Ureter (tissue), 1 donor: ENCODE results near the gene RILP. TPM values are rescaled to one million over a fixed set of nuclear protein-coding genes. Genes with fewer than 3 reads are reported as not detected.

Experiments used
- DNase-seq: peaks from one replicate; pipeline ENCODE4 v3.0.0-alpha.2; 2020; ENCODE audit warnings: low spot score
- total RNA-seq: library from RNA; stranded (reverse); gene quantifications from one replicate; pipeline ENCODE4 v1.2.4, GENCODE V29; 2023
- donor health status: DM: yes; HTN: yes; CAD: no.

The RILP gene
- total RNA-seq, 1 donor from 2014 or later = 22.5 TPM

GRCh38 chr17:1629504-1630310 is 20.0 kb downstream of the RILP start:
- peak; percentile 80 for DNase-seq

DNA sequence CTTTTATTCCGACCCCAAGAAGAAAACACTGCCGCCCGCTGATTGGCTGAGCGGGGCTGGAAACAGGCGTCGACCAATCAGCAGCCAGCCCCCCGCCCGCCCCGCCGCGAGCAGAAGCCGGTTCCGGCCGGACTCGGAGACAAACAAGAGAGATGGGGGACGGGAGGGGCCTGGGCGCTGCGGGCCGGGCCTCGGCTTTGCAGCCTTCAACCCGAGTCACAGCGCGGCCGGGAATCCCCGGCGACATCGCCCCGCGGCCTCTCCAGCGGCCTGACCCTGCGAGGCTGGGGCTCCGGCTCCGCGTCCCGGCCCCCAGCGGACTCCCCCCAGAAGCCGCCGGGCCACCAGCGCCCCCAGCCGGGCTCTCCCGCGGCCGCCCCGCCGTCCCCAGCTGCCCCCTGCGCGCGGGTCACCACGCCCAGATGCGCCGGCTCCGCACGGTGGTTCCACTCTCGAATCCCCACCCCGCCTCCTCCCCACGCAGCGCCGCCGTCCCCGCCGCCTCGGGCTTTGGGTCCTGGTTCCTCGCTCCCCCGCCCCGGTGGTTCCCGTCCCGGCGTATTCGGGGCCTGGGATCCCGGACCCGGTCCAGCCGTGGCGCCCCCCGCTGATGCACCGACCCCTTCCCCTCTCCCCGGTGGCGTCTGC is 20.7 kb downstream of the RILP start:
- peak; percentile 97 for DNase-seq

- DNase-seq = peak; percentile 84
Observed at GRCh38 chr17:1627982-1628855, 21.4 kb downstream of the RILP start, which contains the start of gene SLC43A2. SLC43A2 (minus strand) TSS chr17:1628834; CDS start chr17:1627874, 960 bp downstream.

DNA sequence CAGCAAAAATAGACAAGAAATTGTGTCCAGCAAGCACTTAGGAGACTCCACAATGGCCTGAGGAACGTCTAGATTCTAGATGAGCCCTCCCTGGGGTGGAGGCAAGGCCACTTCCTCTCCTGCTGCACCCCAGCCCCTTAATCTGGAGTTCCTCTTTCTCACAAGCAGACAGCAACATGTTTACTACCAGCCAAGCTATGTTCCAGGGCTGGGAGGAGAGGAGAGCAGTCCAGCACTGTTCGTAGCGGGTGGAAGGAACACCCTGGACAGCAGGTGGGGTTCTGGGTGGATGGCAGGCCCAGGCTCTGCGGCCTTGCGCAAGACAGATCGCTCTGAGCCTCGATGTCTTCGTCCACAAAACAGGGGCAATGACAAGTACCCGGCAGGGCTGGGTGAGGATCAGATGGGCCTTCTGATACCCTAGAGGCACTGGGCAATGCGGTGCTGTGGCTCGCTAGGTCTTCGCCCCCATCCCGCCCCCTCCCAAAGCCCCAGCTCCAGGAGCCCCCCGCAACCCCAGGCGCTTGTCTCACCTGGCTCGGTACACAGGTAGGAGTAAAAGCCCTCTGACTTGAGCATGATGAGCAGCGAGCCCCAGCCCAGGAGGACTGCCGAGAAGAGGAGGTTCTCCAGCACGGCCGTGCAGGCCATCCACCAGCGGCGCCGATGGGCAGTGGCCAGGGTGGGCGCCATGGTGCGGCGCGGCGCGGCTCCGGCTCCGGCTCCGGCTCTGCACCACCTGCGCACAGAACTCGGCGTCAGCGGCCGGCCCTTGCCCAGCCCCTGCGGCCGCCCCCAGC is 22.3 kb downstream of the RILP start:
- DNase-seq = no peak

DNA sequence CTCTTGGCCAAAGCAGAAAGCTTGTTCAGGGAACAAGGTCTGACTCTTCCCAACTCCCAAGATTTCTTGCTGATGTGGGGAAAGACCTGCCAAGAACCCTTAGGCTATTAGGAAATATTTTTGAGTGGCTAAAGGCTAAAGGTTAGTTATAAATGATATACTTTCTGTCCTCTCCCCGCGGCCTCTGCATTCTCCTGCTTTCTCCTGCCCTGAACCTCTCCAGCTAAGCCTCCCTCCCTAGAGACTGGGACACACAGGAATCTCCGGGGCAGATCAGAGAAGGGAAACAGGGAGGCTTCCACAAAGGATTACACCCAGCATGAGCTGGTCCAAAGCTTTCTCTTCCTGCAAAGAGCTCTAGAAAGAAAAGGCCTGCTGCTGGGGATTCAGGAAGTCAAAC is 23.3 kb downstream of the RILP start:
- no peak for DNase-seq

DNA sequence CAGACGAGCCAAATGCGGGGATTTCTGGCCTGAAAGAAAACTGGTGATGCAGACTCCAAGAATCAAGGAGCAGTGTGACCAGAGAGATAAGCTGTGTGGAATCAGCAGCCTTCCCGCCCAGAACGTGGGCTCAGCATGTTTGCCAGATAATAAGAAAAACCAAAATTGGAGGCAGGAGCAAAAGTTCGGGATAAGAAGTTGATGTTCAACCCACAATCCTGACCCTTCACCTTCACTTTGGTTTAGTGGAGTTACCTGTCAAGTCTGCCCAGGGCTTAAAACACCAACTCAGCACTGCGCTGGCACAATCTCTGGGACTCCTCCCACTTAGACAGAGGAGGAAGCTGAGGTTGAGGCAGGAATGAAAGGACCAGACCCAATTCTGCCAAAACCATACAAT is 24.1 kb downstream of the RILP start:
- no peak for DNase-seq

GRCh38 chr17:1625053-1625452 is 24.6 kb downstream of the RILP start:
- DNase-seq = no peak

GRCh38 chr17:1624650-1625049 is 25.0 kb downstream of the RILP start:
- no peak for DNase-seq

GRCh38 chr17:1623057-1623630 is 26.5 kb downstream of the RILP start:
- no peak for DNase-seq

GRCh38 chr17:1621273-1621954 is 28.3 kb downstream of the RILP start:
- DNase-seq = no peak

DNA sequence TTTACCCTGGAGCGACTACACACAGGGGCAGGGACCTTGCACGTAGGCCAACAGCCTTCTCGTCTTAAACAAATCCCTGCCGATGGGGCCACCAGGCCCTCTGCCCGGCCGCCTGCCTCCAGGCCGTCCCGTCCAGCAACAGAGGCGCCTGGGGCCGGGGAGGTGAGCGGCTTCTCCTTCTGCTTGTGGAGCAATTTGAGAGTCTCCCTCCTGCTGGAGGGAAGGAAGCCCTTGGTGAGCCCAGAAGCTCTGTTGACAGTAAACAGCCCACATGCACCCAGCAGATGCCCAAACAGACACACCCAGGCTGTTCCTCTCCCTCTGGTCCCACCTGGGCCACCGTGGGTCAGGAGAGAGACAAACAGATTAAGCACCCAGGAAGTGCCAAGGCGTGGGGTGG is 29.2 kb downstream of the RILP start:
- DNase-seq = no peak

- no peak for DNase-seq
Observed at GRCh38 chr17:1617620-1618174, 32.0 kb downstream of the RILP start.

DNA sequence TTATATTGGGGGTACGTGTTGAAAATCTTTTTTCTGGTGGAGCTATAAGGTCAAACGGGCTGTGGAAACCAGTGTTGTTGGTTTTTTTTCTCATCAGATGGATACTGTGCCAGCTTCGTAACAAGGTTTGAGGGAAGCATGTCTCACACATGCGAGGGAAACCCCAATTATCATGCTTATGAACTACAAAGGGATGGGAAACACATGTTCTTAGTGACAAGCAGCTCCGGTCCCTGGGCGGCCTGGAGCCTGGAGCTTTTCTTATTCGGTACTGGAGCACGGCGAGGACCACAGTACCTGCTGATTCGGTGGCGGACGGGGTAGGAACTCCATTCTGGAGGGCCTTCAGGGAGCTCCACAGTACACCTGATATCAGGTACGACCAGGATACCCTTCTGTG is 33.6 kb downstream of the RILP start:
- no peak for DNase-seq

- no peak for DNase-seq
Observed at GRCh38 chr17:1612400-1612799, 37.3 kb downstream of the RILP start.

- no peak for DNase-seq
Observed at GRCh38 chr17:1611715-1612114, 38.0 kb downstream of the RILP start.

DNA sequence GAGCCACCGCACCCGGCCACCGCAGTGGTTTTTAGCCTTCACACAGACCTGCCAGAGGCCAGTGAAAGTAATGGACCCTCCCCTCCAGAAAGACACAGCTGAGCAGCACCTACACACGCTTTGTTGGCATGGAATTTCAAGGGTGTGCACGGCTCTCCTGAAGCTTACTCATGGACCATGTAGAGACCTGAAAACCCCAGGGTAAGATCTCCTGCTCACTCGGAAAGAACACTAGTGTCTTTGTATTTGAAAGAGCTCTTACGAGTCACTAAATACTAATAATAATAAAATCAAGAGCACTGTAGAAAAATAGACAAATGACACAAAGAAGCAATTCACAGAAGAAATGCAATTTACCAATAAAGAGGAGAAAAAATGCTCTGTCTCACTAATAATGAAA is 41.0 kb downstream of the RILP start:
- no peak for DNase-seq

DNA sequence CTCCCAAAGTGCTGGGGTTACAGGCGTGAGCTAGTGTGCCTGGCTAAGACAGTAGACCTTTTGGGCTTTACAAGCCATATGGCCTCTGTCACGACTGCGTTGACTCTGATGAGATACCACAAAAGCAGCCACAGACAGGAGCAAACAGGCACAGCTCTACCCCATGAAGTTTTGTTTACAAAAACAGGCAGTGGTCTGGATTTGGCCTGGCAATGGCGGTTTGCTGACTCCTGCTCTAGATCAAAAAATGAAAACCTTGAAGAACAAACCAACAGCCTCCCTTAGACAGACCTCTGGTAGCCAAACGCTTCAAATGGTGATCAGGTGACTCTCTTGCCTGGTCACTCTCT is 41.7 kb downstream of the RILP start:
- DNase-seq = no peak

GRCh38 chr17:1606352-1606985 is 43.2 kb downstream of the RILP start:
- DNase-seq = no peak

DNA sequence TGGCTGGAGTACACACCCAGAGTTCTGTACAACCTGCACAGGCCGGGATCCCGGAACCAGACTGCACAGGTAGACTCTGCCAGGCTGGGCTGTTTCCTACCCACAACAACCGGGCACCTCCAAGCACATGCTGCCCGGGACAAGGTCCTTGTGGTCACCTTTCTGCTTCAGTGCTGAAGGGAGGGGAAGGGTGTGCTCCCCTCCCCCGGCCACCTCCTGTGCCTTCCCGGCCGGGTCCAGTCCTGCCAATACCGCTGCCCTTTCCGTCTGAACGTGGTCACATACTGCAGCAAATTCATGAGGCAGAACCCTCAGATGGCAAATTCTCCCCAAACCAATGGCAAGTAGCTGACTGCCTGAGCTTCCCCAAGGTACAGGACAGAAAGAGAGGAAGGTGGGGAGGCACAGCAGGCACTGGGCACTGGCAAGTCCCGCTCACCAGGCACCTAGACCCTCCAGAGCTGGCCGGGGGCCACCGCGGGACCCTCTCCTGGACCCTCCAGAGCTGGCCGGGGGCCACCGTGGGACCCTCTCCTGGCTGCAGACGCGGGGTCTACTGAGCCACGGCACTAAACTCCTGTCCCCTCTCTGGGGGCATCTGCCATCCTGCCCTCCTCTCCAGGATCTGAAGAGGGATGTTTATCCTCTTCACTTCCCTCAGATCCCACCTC is 43.9 kb downstream of the RILP start:
- DNase-seq = no peak
